Posterior cingulate gyrus (tissue), 11 donors: ENCODE results near the gene CST5.
"Not testable (repeated sequence)": the region's sequence is repeated elsewhere in the genome, so short reads cannot be mapped to it uniquely, and the experiment has no call there.

Experiments used
- DNase-seq, 10 donors: peaks; one replicate each; pipeline versions ENCODE4 v3.0.0 to v3.0.0-alpha.2; 2020 to 2021; ENCODE audit warnings: mixed read lengths in 3 of 10
- intact Hi-C: fragments of 100-400 bp; cut with DNase I; formaldehyde crosslinking; loops from one replicate; pipeline ENCODE4 v1.15.1; 2023

CST5 gene

DNA sequence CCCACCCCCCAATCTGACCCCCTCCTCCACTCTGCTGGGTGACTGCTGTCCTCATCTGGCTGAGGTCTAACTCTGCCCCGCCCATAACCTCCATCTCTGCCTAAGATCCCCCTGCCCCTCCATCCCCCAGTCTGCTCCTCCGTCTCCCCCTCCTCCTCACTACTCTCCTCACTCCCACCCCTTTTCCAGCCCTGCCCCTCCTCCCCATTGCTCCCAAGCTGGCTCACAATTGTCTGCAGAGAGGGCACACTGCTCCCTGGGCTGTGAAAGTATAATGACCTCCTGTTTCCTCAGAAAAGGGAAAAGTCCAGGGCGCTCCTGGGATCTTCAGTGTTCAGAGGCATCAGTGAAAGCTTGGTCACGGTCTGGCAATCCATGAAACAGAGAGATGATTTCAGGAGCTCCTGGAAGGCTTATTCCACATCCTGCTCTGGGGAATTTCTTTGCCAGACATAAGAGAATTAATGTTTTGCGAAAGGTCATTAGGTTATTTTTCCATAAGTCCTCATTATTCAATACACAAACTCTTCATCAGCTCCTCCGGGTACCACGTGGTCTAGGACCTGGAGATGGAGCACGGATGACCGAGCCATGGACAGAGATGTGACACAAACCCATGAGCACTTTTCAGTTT lies 21.5 kb downstream of the CST5 start:
- intact Hi-C loops: no loop called here
- DNase-seq: no peak

DNA sequence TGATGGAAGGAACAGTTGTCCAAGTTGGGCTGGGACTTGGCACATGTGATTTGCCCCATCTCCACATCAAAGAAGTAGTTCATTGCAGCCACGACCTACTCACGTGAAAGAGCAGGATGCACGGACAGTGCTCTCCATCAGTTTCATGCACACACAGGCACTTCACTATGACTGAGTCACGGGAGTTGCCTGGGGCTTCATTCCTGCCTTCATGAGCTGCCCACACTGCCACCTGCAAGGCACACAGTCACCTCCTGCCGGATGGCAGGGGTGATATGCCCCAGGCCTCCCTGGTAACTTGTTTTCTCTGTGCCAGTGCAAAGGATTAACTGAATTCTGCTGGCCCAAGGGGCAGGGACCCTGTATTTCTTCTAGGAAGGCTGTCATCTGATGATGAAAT lies 22.8 kb downstream of the CST5 start:
- intact Hi-C loops: no loop called here
- no peak for DNase-seq

GRCh38 chr20:23856226-23856625 lies 23.3 kb downstream of the CST5 start:
- intact Hi-C loops: no loop called here
- DNase-seq: no peak

GRCh38 chr20:23841693-23842092 lies 37.9 kb downstream of the CST5 start:
- intact Hi-C loops: no loop called here
- no peak for DNase-seq

DNA sequence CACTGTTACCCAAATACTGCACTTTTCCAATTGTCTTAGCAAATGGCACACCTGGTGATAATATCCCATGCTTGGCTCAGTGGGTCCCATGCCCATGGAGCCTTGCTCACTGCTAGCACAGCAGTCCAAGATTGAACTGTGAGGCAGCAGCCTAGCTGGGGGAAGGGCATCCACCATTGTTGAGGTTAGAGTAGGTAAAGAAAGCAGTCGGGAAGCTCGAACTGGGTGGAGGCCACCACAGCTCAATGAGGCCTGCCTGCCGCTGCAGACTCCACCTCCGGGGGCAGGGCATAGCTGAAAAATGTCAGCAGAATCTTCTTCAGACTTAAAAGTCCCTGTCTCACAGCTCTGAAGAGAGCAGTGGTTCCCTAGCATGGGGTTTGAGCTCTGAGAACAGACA lies 43.8 kb downstream of the CST5 start:
- DNase-seq: no peak
- intact Hi-C loops: no loop called here

GRCh38 chr20:23832775-23833513 lies 46.6 kb downstream of the CST5 start:
- intact Hi-C loops: no loop called here
- no peak for DNase-seq

- DNase-seq, intact Hi-C loops: not testable (repeated sequence)
Observed at GRCh38 chr20:23831961-23832360, 47.6 kb downstream of the CST5 start.

- DNase-seq: no peak
- intact Hi-C loops: no loop called here
Observed at GRCh38 chr20:23826541-23827021, 53.0 kb downstream of the CST5 start, which contains the start of gene CST2. TSS of gene CST2 (minus strand) at chr20:23826729. CDS start at chr20:23826660, 69 bp downstream.
